Activated CD4-positive, CD25-positive, alpha-beta regulatory T cell treated with anti-CD3 and anti-CD28 coated beads, Interleukin-2, amount 50 U/mL, for 72 hours (primary cell): ENCODE results near the gene DOP1B.
"Not testable (repeated sequence)": the region's sequence is repeated elsewhere in the genome, so short reads cannot be mapped to it uniquely, and the experiment has no call there.

Experiments
- DNase-seq: peaks from one replicate; pipeline ENCODE4 v3.0.0; 2021

The DOP1B gene

GRCh38 chr21:36135391-36136102, 21.1 kb upstream of the DOP1B start:
- DNase-seq = no peak

- DNase-seq = not testable (repeated sequence)
These were observed 16.8 kb upstream of the DOP1B start for GRCh38 chr21:36139791-36140190.

DNA sequence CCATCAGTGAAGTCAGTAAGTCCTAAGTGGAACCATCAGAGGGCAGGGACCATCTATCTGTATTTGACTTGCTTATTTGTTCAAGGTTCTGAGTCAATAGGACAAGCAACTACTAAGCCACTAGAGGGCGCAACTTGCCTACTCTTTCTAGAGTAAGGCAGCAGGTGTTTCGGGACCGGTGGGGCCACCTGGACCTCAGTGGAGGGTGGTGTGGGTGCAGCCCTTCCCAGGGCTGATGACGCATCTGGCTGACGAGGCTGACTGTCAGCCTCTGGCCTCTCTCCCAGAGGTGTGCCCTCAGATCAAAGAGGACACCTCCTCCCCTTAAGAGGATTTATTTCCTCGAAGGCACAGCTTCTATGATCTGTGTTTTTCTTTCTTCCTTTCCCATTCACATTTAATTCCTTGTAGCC, 15.1 kb upstream of the DOP1B start:
- peak; percentile 74 for DNase-seq

DNA sequence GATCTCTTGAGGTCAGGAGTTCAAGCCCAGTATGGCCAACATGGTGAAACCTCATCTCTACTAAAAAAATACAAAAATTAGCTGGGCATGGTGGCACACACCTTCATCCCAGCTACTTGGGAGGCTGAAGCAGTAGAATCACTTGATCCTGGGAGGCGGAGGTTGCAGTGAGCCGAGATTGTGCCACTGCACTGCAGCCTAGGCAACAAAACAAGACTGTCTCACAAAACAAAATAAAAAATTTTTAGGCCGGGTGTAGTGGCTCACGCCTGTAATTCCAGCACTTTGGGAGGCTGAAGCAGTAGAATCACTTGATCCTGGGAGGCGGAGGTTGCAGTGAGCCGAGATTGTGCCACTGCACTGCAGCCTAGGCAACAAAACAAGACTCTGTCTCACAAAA, 12.4 kb upstream of the DOP1B start:
- DNase-seq = not testable (repeated sequence)

DNA sequence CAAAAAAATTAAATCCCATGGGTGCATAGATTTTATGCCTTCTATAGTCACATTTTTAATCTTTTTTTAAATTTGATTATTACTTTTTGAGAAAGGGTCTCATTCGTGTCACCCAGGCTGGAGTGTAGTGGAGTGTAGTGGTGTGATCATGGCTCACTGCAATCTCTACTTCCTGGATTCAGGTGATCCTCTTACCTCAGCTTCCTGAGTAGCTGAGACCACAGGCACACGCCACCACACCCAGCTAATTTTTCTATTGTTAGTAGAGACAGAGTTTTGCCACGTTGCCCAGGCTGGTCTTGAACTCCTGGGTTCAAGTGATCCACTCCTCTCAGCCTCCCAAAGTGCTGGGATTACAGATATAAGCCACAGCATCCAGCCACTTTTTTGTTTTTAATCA, 11.4 kb upstream of the DOP1B start:
- DNase-seq = no peak

- DNase-seq = no peak
These were observed 8.7 kb upstream of the DOP1B start for GRCh38 chr21:36147911-36148310.

DNA sequence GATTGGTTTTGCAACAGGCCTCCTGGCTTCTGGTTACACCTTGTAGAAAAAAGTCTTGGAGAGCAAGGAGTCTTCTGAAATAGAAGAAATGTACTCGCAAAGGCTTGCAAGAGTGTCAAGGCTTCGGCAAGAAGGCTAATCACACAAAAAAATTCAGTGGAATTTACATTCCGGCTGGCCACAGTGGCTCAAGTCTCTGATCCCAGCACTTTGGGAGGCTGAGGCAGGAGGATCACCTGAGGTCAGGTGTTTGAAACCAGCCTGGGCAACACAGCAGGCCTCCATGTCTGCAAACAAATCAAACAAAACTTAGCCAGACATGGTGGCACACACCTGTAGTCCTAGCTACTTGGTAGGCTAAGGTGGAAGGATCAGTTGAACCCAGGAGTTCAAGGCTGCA, 7.7 kb upstream of the DOP1B start:
- no peak for DNase-seq

DNA sequence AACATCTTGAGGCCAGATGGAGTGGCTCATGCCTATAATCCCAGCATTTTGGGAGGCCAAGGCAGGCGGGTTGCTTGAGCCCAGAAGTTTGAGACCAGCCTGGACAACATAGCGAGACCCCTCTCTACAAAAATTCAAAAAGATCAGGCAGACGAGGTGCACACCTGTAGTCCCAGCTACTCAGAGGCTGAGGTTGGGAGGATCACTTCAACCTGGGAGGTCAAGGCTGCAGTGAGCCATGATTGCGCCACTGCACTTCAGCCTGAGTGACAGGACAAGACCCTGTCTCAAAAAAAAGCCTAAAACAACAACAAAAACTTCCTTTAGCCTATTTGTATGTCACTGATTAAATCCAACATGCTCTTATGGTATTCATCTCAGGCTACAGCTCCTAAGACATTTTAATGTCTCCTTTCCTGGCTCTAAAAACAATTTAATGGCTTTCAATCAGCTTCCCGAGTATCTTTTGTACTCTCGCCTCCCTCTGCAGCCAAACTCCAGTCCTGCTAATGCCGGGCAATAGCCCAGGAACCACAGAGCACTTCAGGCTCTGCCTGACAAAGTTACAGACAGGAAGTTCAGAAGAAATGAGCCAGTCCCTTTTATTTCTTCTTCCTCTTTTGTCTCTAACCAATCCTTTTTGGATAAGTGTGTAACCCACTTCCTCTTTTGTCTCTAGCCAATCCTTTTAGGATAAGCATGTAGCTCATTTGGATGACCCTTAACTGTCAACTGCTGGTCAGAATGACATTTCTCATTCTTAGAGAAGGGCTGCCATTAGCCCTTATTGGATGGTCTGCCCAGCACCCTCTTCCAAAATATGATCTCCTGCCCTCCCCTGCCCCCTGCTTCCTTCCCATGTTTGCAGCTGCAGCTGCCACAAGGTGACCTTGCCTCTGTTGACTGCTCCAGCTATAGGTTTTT, 6.6 kb upstream of the DOP1B start:
- DNase-seq = no peak

DNA sequence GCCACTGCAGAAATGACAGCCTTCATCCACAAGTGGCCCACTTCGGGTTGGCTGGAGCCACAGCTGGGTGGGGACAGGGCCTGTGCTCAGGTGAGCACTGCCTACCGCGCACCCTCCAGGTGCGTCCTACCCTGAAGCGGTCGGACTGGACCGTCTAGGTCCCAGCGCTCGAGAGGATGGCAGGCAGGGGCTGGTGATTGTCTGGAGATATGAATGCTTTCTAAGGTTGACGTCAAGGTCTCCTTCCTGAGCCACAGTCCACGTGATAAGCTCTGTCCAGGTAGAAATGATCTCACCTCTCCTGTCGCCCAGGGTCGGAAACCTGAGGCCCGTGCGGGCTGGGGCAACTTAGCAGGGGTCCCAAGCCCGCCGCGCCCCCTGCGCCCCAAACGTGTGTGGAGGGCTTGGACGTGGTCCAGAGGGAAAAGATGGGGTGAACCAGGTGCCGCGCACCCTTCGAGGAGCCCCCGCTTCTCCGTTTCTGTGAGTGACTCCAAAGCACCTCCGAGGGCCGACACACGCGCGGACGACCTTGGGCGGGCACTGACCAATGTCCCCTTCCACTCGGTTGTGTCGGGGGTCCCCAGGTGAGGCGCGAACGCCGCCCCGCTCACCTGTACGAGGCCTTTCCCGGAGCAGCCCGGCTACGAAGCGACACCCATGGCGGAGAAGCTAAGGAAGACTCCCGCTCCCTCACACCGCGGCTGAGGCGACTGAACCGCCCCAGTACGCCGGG, 853 bp upstream of the DOP1B start:
- no peak for DNase-seq

DNA sequence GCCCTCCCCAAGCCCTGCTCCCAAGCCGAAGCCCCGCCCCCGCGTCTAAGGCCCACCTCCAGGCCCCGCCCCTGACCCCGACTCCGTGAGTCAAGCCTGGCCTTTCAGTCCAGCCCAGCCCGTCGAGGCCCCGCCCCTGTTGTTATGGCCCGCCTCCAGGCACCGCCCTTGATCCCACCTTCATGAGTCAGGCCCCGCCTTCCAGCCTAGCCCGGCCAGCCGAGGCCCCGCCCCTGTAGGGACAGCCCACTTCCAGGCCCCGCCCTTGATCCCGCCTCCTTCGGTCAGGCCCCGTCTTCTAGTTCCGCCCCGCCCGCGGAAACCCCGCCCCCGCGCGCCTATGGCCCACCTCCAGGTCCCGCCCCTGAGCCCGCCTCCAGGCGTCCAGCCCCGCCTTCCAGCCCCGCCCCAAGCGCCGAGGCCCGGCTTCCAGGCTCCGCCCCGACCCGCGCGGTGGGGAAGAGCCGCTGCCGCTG, 247 bp upstream of the DOP1B start:
- peak; percentile 100 for DNase-seq

DNA sequence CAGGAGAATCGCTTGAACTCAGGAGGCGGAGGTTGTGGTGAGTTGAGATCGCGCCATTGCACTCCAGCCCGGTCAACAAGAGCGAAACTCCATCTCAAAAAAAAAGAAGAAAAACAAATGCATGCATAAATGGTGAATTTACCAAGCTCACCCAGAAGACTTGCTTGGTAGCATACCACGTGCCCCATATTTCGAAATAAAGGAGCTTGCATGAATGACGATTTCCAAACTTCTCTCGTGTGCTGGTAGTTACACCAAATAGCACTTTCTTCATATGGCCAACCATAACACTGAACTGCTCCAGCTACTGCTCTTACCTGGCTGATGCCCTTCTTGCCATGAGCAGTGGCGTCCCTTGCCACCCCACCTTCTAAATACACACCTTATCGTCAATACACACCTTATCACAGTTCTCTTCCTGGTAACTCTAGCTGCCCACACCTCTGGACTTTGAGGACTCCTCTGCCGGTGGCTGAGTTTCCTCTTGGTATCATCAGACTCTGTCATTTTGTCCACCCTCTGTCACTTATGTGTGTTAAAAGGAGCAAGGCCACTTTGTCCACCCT, 2.8 kb downstream of the DOP1B start:
- DNase-seq = no peak

GRCh38 chr21:36160850-36161178, 4.2 kb downstream of the DOP1B start:
- DNase-seq = no peak

DNA sequence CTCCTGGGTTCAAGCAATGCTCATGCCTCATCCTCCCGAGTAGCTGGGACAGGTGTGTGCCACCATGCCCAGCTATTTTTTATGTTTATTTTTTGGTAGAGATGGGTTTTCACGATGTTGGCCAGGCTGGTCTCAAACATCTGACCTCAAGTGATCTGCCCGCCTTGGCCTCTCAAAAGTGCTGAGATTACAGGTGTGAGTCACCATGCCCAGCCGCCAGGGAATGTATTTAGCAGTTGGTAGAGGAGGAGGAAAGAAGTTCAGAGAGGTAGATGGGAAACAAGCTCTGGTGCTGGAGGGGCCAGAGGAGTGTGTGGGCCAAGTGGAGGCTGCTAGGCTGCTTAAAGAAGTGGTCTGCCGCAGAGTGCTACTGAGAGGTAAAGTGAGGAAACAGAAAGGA, 6.0 kb downstream of the DOP1B start:
- no peak for DNase-seq

- no peak for DNase-seq
These were observed 7.4 kb downstream of the DOP1B start for GRCh38 chr21:36163750-36164741.

GRCh38 chr21:36165356-36165755, 8.7 kb downstream of the DOP1B start:
- no peak for DNase-seq

DNA sequence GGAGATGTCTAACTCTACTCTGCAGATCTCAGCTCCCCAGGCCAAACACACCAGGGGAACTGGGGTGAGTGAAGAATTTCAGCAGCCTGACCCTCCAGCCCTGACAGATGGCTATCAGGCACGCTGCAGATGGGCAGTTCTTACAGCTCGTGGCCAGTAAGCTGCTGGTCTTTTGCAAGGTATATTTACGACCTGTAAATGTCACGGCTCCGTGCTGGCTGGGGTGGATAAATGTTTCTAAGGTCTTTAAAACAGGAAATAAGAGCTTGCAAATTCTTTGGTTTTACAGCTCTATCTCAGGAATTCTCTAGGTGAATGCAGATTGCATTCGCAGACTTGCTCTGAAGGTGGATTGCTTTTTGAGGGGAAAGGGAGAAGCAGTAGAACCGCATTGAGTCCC, 10.1 kb downstream of the DOP1B start:
- DNase-seq = no peak

- DNase-seq = no peak
These were observed 10.9 kb downstream of the DOP1B start for GRCh38 chr21:36167541-36167940.

- no peak for DNase-seq
These were observed 13.0 kb downstream of the DOP1B start for GRCh38 chr21:36169470-36170128.

DNA sequence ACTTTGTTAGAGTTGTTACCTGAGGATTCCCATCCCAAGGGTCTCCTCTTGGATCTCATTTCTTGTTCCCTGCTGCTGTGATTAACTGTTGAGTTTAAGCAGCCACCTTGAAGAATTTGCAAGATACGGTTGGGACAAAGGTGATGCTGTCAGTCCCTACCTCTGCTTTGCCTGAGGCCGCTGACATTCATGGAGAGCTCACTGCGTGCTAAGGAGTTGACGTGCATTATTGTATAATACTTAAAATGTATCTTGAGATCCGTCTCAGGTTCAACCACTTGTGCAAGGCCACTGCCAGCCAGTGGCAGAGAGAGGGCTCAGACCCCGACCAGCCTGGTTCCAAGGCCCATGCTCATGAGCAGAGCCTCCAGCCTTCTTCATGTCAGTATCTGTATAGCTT, 14.2 kb downstream of the DOP1B start:
- DNase-seq = no peak

GRCh38 chr21:36171336-36171735, 14.7 kb downstream of the DOP1B start:
- no peak for DNase-seq

- no peak for DNase-seq
These were observed 15.2 kb downstream of the DOP1B start for GRCh38 chr21:36171741-36172331.
